Measurements from ENCODE around the gene TSPO.
A peak's percentile ranks its signal among the peaks of the same experiment; 100 is the strongest.
"Not testable (repeated sequence)": the region's sequence is repeated elsewhere in the genome, so short reads cannot be mapped to it uniquely, and the experiment has no call there.

TSPO gene

DNA sequence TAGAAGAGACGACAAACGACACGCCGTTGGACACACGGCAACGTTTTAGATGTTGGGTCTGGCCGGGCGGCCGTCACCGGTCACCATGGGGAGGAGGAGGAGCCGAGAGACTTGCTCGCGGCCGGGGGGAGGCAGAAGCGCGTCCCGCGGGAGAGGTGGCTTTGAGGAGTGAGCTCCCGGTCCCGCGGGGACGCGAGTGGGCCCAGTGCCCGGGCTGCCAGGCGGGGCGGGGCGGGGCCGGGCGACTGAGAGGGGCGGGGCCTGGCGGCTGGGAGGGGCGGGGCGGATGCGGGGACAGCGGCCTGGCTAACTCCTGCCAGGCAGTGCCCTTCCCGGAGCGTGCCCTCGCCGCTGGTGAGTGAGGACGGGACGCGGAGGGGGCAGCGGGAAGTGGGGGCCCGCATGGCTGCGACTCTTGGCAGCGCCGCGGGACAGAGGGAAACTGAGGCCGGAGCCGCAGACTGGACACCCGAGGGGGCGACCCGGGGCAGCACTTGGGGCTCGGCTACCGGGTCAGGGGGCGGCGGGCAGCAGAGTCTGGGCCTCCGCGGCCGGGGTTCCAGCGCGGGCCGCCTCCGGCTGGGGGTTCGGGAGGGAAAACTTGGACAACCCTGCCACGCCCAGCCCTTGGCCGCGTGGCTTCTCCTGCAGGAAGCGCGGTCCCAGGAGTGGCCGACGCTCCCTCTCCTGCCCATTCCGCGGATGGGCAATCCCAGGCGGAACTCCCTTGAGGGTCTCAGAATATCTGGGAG, at the start of gene TSPO:
Gene TSPO, plus strand, starts transcription at position 309 of the 752 bp plus-strand sequence. CDS start 7,680 bp downstream, outside the sequence.
- H3K4me3 ChIP-seq (ENCODE audit: low read depth, low read length) = peak within 1 kb of the TSS; percentile 52
- TF ChIP-seq, protein P1, sequence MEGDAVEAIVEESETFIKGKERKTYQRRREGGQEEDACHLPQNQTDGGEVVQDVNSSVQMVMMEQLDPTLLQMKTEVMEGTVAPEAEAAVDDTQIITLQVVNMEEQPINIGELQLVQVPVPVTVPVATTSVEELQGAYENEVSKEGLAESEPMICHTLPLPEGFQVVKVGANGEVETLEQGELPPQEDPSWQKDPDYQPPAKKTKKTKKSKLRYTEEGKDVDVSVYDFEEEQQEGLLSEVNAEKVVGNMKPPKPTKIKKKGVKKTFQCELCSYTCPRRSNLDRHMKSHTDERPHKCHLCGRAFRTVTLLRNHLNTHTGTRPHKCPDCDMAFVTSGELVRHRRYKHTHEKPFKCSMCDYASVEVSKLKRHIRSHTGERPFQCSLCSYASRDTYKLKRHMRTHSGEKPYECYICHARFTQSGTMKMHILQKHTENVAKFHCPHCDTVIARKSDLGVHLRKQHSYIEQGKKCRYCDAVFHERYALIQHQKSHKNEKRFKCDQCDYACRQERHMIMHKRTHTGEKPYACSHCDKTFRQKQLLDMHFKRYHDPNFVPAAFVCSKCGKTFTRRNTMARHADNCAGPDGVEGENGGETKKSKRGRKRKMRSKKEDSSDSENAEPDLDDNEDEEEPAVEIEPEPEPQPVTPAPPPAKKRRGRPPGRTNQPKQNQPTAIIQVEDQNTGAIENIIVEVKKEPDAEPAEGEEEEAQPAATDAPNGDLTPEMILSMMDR (IDR thresholded peaks at IDR 0.05; ENCODE audit: borderline replicate concordance, insufficient read depth, low read depth, low read length) = no peak

DNA sequence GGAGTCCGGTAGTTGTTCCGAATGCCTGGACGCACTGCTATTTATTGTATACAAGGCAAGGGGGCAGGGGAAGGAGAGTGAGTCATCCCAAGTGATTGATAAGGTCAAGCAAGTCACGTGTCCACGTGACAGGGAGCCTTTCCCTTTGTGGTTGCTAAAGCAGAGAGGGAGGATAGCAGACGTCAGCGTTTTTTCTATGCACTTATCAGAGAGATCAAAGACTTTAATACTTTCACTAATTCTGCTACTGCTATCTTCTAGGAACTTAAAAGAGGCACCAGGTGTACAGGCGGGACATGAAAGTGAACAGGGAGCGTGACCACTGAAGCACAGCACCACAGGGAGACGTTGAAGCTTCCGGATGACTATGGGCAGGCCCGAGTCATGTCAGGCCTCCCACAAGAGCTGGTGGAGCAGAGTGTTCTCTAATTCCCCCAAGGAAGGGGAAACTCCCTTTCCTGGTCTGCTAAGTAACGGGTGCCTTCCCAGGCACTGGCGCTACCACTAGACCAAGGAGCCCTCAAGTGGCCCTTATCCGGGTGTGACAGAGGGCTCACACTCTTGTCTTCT, 47.2 kb upstream of the TSPO start:
- H3K4me3 ChIP-seq (ENCODE audit: low read depth, low read length) = not testable (repeated sequence)

DNA sequence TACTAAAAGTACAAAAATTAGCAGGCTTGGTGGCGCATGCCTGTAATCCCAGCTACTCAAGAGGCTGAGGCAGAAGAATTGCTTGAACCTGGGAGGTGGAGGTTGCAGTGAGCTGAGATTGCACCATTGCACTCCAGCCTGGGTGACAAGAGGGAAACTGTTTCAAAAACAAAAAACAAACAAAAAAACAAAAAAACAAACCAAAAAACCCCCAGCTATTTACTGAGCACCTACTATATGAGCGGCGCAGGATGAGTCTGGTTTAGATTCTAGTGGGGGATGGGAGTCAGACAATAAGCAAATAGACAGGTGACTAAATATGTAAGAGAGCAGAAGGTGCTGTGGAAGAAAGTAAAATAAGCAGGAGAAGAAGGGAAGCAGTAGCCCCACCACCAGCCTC, 46.4 kb upstream of the TSPO start:
- H3K4me3 ChIP-seq (ENCODE audit: low read depth, low read length) = not testable (repeated sequence)

DNA sequence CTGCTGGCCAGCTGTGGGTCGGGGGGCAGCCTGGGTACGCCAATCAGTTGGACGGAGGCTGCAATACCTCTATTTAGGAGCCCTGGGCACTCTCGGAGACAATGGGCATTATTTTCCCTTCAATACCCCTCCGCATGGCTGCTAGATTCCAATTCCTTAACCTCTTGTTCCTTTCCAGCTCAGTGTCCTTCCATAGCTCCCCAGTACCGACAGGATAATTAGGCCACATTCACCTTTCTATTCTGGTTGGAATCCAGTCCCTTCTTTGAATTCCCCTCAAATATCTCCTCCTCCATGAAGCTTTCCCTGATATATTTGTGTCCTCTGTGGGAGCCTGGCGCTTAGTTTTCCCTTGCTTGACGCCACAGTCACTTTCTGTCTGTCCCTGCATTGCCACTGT, 45.1 kb upstream of the TSPO start:
- TF ChIP-seq, protein P1 (IDR thresholded peaks at IDR 0.05; ENCODE audit: borderline replicate concordance, insufficient read depth, low read depth, low read length) = no peak
- no peak overlapping the region for H3K4me3 ChIP-seq (ENCODE audit: low read depth, low read length)

DNA sequence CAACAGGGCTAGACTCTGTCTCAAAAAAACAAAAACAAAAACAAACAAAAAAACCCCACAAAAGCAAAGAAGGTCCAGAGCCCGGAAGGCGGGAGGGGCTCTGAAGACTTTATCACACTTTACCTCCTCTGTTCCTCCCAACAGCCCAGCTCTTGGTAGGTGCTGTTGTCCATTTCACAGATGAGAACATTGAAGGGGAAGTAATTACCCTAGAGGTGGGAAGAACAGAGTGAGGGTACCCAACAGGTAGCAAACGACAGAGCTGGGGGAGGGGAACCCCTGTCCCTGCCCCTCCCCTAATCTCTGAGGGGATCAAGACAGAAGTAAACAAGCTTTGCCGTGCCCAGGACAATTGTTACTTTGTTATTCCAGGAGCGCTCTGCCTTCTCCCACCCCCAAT, 41.8 kb upstream of the TSPO start:
- TF ChIP-seq, protein P1 (IDR thresholded peaks at IDR 0.05; ENCODE audit: borderline replicate concordance, insufficient read depth, low read depth, low read length) = no peak
- H3K4me3 ChIP-seq (ENCODE audit: low read depth, low read length) = no peak overlapping the region

DNA sequence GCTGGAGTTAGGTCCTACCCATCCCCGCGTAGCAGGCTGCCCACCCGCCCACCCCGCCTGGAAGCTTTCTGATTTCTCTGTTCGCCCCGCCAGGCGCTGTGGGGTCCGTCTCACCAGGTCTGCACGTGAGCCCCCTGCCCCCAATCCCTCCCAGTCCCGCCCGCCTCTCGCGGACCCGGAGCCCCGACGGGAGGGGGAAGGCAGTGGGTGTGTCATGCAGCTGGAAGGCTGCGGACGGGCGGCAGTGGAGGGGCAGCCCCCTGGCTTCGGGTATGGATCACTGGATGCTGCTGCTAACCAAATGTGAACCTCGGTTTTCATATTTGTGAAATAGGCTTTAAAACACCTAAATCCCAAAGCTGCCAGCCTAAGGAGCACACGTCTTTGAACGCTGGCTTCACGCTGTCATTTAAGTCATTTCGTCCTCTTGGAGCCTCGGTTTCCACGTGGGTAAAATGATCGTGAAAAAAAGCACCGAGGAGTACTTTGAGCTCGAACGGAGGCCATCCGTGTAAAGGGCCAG, 41.4 kb upstream of the TSPO start:
- TF ChIP-seq, protein P1 (IDR thresholded peaks at IDR 0.05; ENCODE audit: borderline replicate concordance, insufficient read depth, low read depth, low read length) = no peak
- peak overlapping the region; percentile 91 for H3K4me3 ChIP-seq (ENCODE audit: low read depth, low read length)

DNA sequence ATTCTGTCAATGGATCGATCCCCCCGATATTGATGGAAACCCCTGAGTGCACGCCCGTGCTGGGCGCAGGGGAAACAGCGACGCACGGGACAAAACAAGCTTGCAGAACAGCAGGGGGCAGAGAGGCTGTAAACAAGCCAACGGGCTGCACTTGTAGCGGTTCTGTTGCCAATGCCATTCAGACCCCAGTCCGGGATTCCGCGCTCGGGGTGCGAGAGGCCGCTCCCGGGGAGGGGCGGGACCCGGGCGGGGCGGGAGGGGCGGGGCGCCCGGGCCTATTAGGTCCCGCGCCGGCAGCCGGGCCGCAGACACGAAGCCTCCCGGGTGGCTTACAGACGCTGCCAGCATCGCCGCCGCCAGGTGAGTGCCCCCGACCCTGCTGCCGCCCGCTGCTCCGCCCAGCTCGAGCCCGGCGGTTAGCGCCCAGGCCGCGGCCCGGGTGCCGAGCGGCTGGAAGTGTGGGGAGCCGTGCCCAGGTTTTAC, 40.9 kb upstream of the TSPO start, which contains the start of gene BIK:
Gene BIK, plus strand, starts transcription at position 307 of the 483 bp plus-strand sequence. CDS start 13,273 bp downstream, outside the sequence.
- peak within 1 kb of the TSS; percentile 91 for H3K4me3 ChIP-seq (ENCODE audit: low read depth, low read length)
- TF ChIP-seq, protein P1 (IDR thresholded peaks at IDR 0.05; ENCODE audit: borderline replicate concordance, insufficient read depth, low read depth, low read length) = peak; percentile 41; the same call in 1 of the 2 replicates

Measured in GM12875 (cell line).